Measurements from ENCODE around the gene PACSIN3.

DNA sequence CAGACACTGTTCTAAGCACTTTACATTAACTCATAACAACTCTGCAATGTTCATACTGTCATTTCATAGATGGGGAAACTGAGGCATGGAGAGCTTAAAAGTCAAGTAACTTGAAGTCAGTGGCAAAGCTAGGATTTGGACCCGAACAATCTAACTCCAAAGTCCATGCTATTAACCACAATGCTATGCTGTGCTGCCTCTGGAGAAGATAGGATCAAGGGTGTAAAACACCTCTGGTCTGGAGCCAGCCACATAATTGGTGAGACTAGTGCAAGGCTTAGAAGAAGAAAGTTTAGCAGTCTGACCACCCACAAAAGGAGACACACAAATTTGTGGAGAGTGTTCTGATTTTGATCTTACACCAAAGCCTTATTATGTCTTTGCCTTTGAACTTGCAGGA is 53.3 kb downstream of the PACSIN3 start:
- TF ChIP-seq, protein P1, sequence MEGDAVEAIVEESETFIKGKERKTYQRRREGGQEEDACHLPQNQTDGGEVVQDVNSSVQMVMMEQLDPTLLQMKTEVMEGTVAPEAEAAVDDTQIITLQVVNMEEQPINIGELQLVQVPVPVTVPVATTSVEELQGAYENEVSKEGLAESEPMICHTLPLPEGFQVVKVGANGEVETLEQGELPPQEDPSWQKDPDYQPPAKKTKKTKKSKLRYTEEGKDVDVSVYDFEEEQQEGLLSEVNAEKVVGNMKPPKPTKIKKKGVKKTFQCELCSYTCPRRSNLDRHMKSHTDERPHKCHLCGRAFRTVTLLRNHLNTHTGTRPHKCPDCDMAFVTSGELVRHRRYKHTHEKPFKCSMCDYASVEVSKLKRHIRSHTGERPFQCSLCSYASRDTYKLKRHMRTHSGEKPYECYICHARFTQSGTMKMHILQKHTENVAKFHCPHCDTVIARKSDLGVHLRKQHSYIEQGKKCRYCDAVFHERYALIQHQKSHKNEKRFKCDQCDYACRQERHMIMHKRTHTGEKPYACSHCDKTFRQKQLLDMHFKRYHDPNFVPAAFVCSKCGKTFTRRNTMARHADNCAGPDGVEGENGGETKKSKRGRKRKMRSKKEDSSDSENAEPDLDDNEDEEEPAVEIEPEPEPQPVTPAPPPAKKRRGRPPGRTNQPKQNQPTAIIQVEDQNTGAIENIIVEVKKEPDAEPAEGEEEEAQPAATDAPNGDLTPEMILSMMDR (optimal IDR thresholded peaks at IDR 0.05 in 1 of 3, IDR thresholded peaks at IDR 0.05 in 1 of 3, conservative IDR thresholded peaks at IDR 0.05 in 1 of 3; ENCODE audit: extremely low read depth in 1 of 3, insufficient read depth in 2 of 3, low read length in 3 of 3): no peak
- TF ChIP-seq EZH2 (IDR thresholded peaks at IDR 0.05; ENCODE audit: low read length): no peak
